ENCODE data around the gene F7. TPM values are rescaled to one million over a fixed set of nuclear protein-coding genes. Genes with fewer than 3 reads are reported as not detected.
A peak's percentile ranks its signal among the peaks of the same experiment; 100 is the strongest.

The F7 gene
- total RNA-seq, 1 donor from 2014 or later = 0.60 TPM

- Mint-ChIP-seq H3K9me3 (ENCODE audit: low read depth) (peaks cover 4% of the 10 kb centered on the region), H3K27me3 (ENCODE audit: low read depth) (no peaks in the 10 kb centered on the region), H3K4me3 (ENCODE audit: unreplicated experiment) (no peak overlapping the region), H3K27ac (ENCODE audit: unreplicated experiment) (no peak overlapping the region), H3K4me1 (ENCODE audit: low read depth) (peaks cover 11% of the 10 kb centered on the region), H3K36me3 (ENCODE audit: low read depth) (peaks cover 2% of the 10 kb centered on the region)
- no peak for TF ChIP-seq CTCF (IDR thresholded peaks at IDR 0.05)
- peak; percentile 85 for DNase-seq (ENCODE audit: low spot score)
Observed at GRCh38 chr13:113066746-113067145, 38.8 kb upstream of the F7 start.

GRCh38 chr13:113069861-113070805 lies 35.5 kb upstream of the F7 start:
- no peak for DNase-seq (ENCODE audit: low spot score)
- Mint-ChIP-seq H3K27ac (ENCODE audit: unreplicated experiment) (no peak overlapping the region), H3K36me3 (ENCODE audit: low read depth) (peaks cover 4% of the 10 kb centered on the region), H3K27me3 (ENCODE audit: low read depth) (no peaks in the 10 kb centered on the region), H3K4me3 (ENCODE audit: unreplicated experiment) (no peak overlapping the region), H3K4me1 (ENCODE audit: low read depth) (peaks cover under 1% of the 10 kb centered on the region), H3K9me3 (ENCODE audit: low read depth) (peaks cover 15% of the 10 kb centered on the region)
- no peak for TF ChIP-seq CTCF (IDR thresholded peaks at IDR 0.05)

GRCh38 chr13:113070855-113071254 lies 34.7 kb upstream of the F7 start:
- H3K27me3 Mint-ChIP-seq (ENCODE audit: low read depth) = no peaks in the 10 kb centered on the region
- no peak for TF ChIP-seq CTCF (IDR thresholded peaks at IDR 0.05)
- no peak overlapping the region for H3K27ac Mint-ChIP-seq (ENCODE audit: unreplicated experiment)
- H3K9me3 Mint-ChIP-seq (ENCODE audit: low read depth) = peaks cover 15% of the 10 kb centered on the region
- H3K4me3 Mint-ChIP-seq (ENCODE audit: unreplicated experiment) = no peak overlapping the region
- no peak for DNase-seq (ENCODE audit: low spot score)
- H3K4me1 Mint-ChIP-seq (ENCODE audit: low read depth) = no peaks in the 10 kb centered on the region
- peaks cover 4% of the 10 kb centered on the region for H3K36me3 Mint-ChIP-seq (ENCODE audit: low read depth)

GRCh38 chr13:113072376-113072775 lies 33.2 kb upstream of the F7 start:
- no peaks in the 10 kb centered on the region for H3K27me3 Mint-ChIP-seq (ENCODE audit: low read depth)
- H3K4me3 Mint-ChIP-seq (ENCODE audit: unreplicated experiment) = no peak overlapping the region
- H3K4me1 Mint-ChIP-seq (ENCODE audit: low read depth) = no peaks in the 10 kb centered on the region
- peaks cover 15% of the 10 kb centered on the region for H3K9me3 Mint-ChIP-seq (ENCODE audit: low read depth)
- no peak for TF ChIP-seq CTCF (IDR thresholded peaks at IDR 0.05)
- peaks cover 4% of the 10 kb centered on the region for H3K36me3 Mint-ChIP-seq (ENCODE audit: low read depth)
- DNase-seq (ENCODE audit: low spot score) = no peak
- H3K27ac Mint-ChIP-seq (ENCODE audit: unreplicated experiment) = no peak overlapping the region

GRCh38 chr13:113073942-113074341 lies 31.6 kb upstream of the F7 start:
- peaks cover 7% of the 10 kb centered on the region for H3K36me3 Mint-ChIP-seq (ENCODE audit: low read depth)
- no peak overlapping the region for H3K4me3 Mint-ChIP-seq (ENCODE audit: unreplicated experiment)
- no peak overlapping the region for H3K27ac Mint-ChIP-seq (ENCODE audit: unreplicated experiment)
- no peak for TF ChIP-seq CTCF (IDR thresholded peaks at IDR 0.05)
- H3K4me1 Mint-ChIP-seq (ENCODE audit: low read depth) = no peaks in the 10 kb centered on the region
- DNase-seq (ENCODE audit: low spot score) = no peak
- H3K9me3 Mint-ChIP-seq (ENCODE audit: low read depth) = peaks cover 15% of the 10 kb centered on the region
- H3K27me3 Mint-ChIP-seq (ENCODE audit: low read depth) = no peaks in the 10 kb centered on the region
